ENCODE results near the gene PGAM1. TPM values are rescaled to one million over a fixed set of nuclear protein-coding genes. Genes with fewer than 3 reads are reported as not detected.

Gene PGAM1
- total and polyA plus RNA-seq, 2 of the 13 experiments (the other 11 are each of a cell fraction or from before 2014, with no cell fraction given), result 354 to 483 TPM

GRCh38 chr10:97400665-97401454, 25.1 kb upstream of the PGAM1 start, which contains the start of gene RRP12 (continued):
- TF ChIP-seq, protein P1, sequence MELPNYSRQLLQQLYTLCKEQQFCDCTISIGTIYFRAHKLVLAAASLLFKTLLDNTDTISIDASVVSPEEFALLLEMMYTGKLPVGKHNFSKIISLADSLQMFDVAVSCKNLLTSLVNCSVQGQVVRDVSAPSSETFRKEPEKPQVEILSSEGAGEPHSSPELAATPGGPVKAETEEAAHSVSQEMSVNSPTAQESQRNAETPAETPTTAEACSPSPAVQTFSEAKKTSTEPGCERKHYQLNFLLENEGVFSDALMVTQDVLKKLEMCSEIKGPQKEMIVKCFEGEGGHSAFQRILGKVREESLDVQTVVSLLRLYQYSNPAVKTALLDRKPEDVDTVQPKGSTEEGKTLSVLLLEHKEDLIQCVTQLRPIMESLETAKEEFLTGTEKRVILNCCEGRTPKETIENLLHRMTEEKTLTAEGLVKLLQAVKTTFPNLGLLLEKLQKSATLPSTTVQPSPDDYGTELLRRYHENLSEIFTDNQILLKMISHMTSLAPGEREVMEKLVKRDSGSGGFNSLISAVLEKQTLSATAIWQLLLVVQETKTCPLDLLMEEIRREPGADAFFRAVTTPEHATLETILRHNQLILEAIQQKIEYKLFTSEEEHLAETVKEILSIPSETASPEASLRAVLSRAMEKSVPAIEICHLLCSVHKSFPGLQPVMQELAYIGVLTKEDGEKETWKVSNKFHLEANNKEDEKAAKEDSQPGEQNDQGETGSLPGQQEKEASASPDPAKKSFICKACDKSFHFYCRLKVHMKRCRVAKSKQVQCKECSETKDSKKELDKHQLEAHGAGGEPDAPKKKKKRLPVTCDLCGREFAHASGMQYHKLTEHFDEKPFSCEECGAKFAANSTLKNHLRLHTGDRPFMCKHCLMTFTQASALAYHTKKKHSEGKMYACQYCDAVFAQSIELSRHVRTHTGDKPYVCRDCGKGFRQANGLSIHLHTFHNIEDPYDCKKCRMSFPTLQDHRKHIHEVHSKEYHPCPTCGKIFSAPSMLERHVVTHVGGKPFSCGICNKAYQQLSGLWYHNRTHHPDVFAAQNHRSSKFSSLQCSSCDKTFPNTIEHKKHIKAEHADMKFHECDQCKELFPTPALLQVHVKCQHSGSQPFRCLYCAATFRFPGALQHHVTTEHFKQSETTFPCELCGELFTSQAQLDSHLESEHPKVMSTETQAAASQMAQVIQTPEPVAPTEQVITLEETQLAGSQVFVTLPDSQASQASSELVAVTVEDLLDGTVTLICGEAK (IDR thresholded peaks at IDR 0.05), result peak; percentile 89
- TF ChIP-seq, protein P1 (CRISPR knock-in tag; IDR thresholded peaks at IDR 0.05), result no peak
- TF ChIP-seq ZNF562 (CRISPR knock-in tag; IDR thresholded peaks at IDR 0.05; ENCODE audit: borderline replicate concordance) (no peak), ZSCAN29 (CRISPR knock-in tag; conservative IDR thresholded peaks at IDR 0.05) (no peak), ZSCAN25 (CRISPR knock-in tag; IDR thresholded peaks at IDR 0.05) (no peak), TMF1 (CRISPR knock-in tag; IDR thresholded peaks at IDR 0.05; ENCODE audit: low read depth) (no peak), BRCA1 (CRISPR knock-in tag; IDR thresholded peaks at IDR 0.05) (no peak), NBN (conservative IDR thresholded peaks at IDR 0.05) (no peak), CREM (IDR thresholded peaks at IDR 0.05) (peak; percentile 95), CREM (CRISPR knock-in tag; IDR thresholded peaks at IDR 0.05) (no peak), MLXIP (CRISPR knock-in tag; IDR thresholded peaks at IDR 0.05; ENCODE audit: borderline replicate concordance) (no peak)
- TF ChIP-seq, protein P2, sequence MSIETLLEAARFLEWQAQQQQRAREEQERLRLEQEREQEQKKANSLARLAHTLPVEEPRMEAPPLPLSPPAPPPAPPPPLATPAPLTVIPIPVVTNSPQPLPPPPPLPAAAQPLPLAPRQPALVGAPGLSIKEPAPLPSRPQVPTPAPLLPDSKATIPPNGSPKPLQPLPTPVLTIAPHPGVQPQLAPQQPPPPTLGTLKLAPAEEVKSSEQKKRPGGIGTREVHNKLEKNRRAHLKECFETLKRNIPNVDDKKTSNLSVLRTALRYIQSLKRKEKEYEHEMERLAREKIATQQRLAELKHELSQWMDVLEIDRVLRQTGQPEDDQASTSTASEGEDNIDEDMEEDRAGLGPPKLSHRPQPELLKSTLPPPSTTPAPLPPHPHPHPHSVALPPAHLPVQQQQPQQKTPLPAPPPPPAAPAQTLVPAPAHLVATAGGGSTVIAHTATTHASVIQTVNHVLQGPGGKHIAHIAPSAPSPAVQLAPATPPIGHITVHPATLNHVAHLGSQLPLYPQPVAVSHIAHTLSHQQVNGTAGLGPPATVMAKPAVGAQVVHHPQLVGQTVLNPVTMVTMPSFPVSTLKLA (IDR thresholded peaks at IDR 0.05), result peak; percentile 94

All from HepG2 (cell line).